ENCODE results near the gene CSTF1.

DNA sequence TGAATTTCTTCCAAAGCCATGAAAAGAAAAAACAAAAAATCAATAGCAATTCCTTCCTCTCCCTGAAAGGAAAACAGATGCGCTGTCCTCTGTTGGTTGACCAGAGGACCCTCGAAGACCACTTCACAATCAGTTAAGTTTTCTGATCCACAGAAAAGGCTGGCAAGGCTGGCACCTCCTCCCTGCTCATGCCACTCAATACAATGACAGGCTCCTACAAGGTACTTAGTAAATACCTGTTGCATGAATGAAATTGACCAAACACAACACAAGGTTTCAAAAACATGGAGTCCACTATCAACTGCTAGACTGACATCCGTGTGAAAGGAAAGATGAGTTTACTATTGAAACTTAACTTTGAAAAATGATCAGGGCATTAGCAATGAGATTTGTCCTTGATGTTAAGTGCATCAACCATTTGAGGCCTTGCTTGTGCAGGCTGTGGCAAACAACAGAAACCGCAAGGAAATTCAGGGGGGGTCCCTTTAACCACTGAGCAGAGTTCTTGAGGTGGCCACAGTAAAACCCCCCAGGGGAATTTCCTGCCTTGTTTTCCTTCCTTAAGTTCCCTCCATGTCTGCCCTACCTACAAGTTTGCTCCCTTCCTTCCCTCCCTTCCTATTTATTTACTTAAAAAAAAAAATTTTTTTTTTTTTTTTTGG lies 48.0 kb downstream of the CSTF1 start:
- TF ChIP-seq, protein P1, sequence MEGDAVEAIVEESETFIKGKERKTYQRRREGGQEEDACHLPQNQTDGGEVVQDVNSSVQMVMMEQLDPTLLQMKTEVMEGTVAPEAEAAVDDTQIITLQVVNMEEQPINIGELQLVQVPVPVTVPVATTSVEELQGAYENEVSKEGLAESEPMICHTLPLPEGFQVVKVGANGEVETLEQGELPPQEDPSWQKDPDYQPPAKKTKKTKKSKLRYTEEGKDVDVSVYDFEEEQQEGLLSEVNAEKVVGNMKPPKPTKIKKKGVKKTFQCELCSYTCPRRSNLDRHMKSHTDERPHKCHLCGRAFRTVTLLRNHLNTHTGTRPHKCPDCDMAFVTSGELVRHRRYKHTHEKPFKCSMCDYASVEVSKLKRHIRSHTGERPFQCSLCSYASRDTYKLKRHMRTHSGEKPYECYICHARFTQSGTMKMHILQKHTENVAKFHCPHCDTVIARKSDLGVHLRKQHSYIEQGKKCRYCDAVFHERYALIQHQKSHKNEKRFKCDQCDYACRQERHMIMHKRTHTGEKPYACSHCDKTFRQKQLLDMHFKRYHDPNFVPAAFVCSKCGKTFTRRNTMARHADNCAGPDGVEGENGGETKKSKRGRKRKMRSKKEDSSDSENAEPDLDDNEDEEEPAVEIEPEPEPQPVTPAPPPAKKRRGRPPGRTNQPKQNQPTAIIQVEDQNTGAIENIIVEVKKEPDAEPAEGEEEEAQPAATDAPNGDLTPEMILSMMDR (IDR thresholded peaks at IDR 0.05; ENCODE audit: low read length) = no peak
- no peak for TF ChIP-seq EZH2phosphoT487 (IDR thresholded peaks at IDR 0.05; ENCODE audit: low read length)

Measured in MM.1S (cell line).